GM21723 (cell line): ENCODE measurements around the gene CACNA1B.
"Not testable (repeated sequence)": the region's sequence is repeated elsewhere in the genome, so short reads cannot be mapped to it uniquely, and the experiment has no call there.

Source experiments
- ATAC-seq: cut with Tn5 transposase; IDR thresholded peaks from one replicate; pipeline ENCODE4 v1.9.1; 2021; ENCODE audit warnings: mild to moderate bottlenecking, moderate library complexity; ENCODE audit not compliant: unreplicated experiment

CACNA1B gene

DNA sequence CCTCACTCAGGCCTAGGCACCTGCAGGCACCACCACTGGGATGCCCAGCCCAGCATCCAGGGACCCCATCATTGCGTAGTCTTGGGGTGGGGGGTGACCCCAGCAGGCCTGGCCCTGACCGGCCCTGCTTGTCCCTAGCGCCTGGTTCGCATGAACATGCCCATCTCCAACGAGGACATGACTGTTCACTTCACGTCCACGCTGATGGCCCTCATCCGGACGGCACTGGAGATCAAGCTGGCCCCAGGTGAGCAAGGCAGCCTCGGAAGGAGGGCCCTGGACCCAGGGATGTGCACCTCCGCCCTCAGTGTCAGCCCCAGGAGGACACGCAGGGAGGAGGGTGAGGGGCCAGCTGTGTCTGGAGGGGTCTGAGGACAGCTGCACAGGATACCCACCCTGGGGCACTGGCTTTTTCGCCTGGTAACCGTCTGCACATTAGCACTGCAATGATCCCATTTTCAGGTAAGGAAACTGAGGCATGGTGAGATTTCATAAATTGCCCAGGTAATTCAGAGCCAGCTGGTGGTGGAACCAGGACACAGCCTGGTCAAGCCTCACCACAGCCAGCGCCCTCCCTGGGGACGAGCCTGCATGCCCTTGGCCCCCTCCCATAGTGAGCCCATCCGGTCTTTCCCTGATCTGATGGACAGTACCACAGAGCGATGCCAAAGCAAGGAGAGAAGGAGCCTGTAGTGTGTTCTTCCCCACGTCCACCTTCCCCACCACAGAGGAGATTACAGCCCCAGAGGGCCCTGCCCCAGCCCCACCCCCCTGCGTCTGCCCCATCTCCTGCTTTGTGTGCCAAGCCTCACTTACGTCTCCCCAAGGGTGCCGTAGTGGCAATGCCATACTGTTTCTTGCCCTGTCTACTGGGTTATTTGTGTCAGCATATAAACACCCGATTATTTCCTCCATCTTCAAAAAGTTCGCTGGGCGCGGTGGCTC is 228.3 kb downstream of the CACNA1B start:
- no peak for ATAC-seq

DNA sequence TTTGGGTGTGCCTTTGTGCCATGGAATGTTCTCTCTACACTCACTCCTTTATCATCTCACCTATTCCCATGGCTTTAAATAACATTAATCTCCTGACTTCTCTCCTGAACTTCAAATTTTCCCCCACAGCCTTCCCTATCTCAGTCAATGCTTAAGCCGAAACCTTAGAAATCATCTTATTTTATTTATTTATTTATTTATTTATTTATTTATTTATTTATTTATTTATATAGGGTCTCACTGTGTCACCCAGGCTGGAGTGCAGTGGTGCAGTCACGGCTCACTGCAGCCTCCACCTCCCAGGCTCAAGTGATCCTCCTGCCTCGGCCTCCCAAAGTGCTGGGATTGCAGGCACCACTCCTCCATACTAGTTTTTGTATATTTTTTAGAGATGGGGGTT is 229.5 kb downstream of the CACNA1B start:
- not testable (repeated sequence) for ATAC-seq

DNA sequence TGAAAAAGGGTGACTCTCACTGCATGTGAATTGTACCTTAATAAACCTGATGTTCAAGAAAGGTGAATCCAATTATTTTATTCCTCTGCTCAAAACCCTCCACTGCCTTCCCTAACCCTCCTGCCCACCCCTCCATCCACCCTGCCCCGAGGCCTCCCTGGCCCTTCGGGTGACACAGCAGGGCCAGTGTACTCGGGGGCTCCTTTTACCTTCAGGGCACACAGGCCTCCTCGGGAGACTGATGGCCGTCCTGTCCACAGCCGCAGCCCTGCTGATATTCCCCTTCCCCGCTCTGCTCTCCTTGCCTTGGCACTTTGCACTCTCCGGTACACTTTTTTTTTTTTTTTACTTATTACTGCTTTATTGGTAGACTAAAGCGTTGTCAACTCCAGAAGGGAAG is 234.0 kb downstream of the CACNA1B start:
- no peak for ATAC-seq

DNA sequence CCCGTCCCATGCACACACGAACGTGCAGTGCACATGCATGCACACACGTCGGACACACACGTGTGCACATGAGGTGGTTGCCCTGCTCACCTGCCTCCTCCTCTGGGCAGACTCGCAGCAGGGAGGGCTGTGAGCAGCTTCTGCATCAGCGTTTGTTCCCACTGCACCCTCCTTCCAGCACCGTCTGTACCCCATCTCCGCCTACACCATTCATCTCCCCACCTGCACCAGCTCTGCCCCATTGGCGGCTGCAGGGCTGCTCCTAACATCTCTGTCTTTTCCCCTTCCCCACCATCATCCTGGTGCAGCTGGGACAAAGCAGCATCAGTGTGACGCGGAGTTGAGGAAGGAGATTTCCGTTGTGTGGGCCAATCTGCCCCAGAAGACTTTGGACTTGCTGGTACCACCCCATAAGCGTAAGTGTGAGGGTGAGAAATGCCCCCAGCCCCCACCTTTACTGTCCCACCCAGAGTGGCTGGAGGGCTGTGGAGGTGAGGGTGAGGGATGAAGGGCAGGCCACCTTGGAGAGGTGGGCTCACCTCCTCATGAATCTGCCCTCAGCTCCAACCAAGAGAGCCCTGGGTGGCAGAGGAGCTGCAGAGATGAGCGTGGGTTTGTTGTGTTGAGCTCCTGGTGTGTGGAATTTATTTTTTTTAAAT is 234.6 kb downstream of the CACNA1B start:
- ATAC-seq: no peak

DNA sequence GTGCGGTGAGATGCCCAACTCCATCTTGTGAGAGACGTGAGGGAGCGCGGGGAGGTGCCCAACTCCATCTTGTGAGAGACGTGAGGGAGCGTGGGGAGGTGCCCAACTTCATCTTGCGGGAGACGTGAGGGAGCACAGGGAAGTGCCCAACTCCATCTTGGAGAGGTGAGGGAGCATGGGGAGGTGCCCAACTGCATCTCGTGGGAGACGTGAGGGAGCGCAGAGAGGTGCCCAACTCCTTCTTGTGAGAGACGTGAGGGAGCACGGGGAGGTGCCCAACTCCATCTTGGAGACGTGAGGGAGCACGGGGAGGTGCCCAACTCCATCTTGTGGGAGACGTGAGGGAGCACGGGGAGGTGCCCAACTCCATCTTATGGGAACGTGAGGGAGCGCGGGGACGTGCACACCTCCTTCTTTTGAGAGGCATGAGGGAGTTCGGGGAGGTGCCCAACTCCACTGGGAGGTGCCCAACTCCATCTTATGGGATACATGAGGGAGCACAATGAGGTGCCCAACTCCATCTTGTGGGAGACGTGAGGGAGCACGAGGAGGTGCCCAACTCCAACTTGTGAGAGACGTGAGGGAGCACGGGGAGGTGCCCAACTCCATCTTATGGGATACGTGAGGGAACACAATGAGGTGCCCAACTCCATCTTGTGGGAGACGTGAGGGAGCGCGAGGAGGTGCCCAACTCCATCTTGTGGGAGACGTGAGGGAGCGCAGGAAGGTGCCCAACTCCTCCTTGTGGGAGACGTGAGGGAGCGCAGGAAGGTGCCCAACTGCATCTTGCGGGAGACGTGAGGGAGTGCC is 235.4 kb downstream of the CACNA1B start:
- no peak for ATAC-seq

DNA sequence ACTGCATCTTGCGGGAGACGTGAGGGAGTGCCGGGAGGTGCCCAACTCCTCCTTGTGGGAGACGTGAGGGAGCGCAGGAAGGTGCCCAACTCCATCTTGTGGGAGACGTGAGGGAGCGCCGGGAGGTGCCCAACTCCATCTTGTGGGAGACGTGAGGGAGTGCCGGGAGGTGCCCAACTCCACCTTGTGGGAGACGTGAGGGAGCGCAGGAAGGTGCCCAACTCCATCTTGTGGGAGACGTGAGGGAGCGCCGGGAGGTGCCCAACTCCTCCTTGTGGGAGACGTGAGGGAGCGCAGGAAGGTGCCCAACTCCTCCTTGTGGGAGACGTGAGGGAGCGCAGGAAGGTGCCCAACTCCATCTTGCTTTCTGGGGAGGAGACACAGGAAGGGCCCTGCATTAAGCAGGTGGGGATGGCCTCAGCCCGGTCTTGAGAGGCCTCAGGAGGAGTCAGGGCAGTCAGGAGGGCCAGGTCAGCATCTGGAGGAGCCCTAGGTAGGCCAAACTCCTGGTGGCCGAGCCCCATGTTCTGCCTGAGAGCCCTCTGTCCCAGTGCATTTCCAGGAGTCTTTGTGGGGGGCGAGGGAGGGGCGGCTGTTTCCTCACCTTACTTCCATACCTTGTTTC is 236.2 kb downstream of the CACNA1B start:
- ATAC-seq: not testable (repeated sequence)

DNA sequence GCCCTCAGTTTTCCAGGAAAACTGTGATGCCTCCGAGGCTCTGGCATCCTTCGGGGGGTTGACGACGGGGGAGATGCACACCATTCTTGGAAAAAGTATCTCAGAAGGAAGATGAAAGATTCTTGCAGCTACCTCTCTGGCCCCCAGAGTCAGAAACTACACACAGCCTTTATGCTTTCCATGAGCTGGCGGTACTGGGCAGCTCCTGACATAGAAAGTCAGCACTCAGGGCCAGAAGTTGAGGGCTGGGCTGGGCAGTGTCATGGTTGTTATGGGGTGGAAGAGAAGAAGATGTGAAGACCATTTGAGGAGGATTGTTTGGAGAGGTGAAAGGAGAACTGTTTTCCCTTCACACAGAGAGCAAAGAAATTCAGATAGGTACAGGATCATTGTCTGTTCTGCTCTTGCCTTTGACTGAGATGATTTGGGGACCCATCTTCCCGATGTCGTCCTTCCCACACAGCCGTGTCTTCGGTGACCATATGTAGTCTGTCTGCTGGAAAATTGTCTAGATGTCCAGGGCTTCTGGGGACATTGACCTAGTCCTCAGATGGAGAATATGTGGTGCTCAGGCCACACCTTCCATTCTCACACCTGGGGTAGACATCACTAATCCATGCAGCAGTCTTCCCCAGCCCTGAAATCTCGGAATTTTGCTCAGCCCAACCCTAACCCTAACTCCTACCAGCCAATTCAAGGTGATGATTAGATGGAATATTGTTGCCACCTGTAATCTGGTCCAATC is 237.1 kb downstream of the CACNA1B start:
- no peak for ATAC-seq

DNA sequence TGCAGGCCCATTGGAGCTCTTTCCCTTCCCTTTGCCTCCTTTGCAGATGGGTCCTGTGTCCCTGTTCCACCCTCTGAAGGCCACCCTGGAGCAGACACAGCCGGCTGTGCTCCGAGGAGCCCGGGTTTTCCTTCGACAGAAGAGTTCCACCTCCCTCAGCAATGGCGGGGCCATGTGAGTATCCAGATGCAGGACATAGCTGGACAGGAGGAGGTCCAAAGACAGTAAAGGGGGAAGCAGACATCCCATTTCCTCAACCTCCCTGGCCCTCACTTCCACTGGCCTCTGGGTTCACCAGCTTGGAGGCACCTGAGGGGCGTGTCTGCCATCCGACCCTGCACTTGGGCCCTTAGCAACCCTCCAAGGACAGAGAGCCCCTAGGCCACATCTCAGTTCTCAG is 237.9 kb downstream of the CACNA1B start:
- no peak for ATAC-seq

DNA sequence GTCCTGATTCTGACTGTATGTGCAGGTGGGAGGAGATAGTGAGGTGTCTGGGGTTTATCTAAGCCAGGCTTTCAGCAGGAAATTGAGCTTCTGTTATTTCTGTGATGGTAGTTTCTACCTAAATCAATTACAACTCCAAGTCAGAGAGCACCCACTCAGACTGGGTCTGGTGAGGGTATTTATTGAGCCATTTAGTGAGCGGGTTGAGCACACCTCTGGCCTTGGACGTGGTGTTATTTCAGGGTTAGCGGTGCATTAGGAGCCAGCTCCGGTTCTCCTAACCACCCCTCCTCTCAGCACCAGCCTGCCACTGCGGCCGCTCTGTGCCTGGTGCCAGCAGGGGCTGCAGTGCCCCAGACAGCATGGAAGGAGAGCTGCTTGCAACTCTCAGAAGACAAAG is 238.9 kb downstream of the CACNA1B start:
- ATAC-seq: no peak

DNA sequence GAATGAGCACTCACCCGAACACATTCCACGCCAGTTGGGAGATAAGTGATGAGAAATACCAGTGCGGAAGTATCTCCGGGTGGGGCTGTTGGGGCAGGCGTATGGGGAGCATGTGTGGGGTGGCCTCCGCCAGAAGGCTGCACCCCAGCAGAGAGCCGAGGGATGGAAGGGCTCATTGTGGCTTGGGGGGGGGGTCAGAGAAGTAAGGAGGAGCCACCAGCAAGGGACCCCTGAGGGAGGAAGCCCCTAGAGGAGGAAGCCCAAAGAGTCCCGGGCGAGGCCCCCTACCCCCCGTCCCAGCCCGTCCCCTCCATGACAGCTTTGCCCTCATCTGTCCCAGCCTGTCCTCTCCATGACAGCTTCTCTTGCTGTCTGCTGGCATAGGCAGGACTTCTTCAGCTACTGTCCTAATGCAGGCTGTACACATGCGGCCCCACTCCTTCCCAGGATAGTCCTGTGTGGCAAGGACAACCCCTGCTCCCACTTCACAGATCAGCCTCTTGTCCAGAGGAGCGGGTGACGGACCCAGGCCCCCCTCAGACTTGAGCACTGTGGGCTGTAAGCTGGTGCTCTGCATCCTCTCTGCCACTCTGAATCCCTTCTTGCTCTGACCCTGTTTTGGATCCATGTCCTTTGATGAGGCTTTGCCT is 239.6 kb downstream of the CACNA1B start:
- no peak for ATAC-seq

DNA sequence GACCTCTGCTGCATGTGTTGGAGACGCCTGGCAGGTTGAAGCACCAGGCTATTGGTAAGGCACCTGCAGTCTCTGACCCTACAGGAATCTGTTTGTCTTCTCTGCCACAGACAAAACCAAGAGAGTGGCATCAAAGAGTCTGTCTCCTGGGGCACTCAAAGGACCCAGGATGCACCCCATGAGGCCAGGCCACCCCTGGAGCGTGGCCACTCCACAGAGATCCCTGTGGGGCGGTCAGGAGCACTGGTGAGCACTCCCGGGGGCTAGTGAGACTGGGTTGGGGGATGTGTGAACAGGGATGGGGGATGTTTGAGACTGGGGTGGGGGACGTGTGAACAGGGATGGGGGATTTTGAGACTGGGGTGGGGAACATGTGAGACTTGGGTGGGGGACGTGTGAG is 240.3 kb downstream of the CACNA1B start:
- ATAC-seq: no peak

DNA sequence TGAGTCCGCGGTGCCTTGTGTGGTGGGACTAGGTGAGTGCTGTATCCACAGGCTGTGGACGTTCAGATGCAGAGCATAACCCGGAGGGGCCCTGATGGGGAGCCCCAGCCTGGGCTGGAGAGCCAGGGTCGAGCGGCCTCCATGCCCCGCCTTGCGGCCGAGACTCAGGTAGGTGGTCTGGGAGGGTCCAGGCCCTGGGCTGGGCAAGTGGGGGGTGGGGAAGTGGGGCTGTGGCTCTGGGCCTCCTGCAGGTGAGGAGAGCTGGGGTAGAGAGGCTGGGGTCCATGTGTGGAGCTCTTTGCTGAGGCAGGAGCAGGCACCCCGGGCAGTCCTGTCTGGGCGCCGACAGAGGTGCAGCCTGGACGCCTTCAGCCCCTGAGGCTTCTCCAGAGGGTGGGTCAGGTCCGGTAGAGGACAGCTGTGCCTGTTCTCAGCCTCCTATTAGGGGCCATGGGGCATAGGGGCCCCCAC is 241.1 kb downstream of the CACNA1B start:
- no peak for ATAC-seq

DNA sequence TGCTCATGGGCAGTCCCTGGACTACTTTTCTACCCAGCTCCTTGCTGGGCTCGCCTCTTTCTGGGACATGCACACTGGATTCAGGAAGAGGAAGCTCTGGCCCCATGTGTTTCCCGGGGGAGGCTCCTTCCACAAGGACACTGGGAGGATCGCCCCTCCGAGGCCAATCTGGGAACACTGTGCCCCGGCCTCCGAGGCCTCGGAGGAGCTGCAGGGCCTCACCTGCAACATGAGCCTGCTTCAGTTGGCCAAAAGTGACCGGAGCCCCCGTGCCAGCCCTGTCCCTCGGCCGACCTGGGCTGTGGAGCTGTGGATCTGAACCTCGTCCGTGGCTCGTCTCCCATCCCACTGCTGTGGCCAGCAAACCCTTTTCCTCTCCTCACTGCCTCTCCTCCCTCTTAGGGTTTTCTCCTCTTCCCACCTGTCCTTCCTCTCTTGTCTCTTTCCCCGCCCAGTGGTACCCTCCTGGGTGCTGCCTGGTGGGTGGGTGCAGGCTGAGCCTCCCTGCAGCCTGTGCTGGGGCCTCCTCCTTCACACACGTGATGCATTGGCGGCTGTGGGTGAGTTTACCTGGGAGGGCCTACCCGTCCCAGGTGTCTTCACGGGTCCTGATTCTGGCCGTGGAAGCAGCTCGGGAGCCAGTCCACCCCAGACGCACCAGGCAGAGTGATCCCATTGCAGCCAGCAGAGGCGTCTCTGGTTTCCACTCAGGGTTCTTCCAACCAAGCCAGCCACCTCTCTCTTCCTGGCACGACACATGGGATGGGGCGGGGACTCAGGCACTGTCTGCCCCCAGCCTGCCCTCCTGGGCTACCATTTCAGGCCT is 241.8 kb downstream of the CACNA1B start:
- ATAC-seq: no peak

DNA sequence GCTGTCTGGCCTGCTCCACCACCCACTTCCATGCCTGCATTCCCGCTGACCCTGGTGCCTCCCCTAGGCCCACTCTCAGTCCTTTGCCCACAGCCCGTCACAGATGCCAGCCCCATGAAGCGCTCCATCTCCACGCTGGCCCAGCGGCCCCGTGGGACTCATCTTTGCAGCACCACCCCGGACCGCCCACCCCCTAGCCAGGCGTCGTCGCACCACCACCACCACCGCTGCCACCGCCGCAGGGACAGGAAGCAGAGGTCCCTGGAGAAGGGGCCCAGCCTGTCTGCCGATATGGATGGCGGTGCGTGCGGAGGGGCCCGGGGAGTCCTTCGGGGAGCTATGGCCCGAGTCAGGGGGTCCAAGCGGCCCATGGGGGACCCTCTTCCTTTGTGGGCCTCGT is 242.5 kb downstream of the CACNA1B start:
- ATAC-seq: no peak

DNA sequence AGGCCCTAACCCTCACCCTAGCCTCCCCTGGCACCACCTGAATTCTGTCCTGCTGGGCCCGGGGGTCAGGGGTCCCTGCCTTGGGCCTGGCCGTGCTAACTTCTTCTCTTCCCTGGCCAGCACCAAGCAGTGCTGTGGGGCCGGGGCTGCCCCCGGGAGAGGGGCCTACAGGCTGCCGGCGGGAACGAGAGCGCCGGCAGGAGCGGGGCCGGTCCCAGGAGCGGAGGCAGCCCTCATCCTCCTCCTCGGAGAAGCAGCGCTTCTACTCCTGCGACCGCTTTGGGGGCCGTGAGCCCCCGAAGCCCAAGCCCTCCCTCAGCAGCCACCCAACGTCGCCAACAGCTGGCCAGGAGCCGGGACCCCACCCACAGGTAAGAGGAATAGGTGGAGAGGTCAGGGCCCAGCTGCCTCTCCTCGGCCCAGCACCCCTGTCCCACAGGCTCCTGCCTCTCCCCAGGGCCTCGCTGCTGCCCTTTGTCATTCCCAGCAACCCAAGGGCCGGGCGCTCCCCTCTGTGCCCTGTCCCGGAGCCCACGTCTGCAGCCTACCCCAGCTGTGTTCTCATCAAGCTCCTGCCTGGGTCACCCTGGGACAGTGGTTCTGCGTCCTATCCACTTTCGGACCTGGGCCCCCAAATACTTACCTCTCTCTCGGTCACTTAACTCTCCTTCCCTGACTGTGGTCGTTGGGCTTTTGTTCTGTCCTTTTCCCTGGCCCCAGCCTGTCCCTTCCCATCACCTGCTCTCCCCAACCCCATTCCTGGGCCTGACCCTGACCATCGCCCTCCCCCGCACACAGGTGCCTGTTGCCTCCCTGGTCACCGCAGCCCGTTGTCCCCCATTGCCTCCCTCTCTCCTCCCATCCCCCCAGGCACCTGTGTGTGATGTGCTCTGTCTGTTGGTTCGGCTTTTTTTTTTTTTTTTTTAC is 243.2 kb downstream of the CACNA1B start:
- no peak for ATAC-seq

DNA sequence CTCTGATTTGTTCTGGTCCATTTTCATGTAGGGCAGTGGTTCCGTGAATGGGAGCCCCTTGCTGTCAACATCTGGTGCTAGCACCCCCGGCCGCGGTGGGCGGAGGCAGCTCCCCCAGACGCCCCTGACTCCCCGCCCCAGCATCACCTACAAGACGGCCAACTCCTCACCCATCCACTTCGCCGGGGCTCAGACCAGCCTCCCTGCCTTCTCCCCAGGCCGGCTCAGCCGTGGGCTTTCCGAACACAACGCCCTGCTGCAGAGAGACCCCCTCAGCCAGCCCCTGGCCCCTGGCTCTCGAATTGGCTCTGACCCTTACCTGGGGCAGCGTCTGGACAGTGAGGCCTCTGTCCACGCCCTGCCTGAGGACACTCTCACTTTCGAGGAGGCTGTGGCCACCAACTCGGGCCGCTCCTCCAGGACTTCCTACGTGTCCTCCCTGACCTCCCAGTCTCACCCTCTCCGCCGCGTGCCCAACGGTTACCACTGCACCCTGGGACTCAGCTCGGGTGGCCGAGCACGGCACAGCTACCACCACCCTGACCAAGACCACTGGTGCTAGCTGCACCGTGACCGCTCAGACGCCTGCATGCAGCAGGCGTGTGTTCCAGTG is 244.0 kb downstream of the CACNA1B start:
- ATAC-seq: no peak

DNA sequence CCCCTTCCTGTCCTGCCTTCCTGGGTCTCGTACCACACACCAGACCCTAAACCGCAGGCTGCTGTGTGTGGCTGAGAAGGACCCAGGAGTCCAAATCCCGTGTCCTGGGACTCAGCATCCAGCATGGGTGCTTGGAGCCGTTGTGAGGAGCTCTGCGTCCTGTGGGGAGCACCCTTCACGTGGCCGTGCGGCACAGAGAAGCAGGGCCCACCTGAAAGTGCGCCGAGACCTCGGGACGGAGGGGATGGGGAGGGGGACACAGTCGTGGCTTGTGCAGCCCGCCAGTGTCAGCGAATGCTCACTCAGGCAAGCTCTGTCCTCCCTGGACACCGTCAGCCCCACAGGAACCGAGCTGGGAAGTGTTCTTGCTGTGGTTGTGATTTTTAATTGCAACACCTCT is 244.6 kb downstream of the CACNA1B start:
- no peak for ATAC-seq
